NCI-H2029 treated with DMSO at 0.1 percent for 48 hours (cell line): ENCODE measurements around the gene CCDC107.

Experiments
- DNase-seq: peaks from one replicate; lab custom pipeline; 2025; lab: John Stamatoyannopoulos, UW

CCDC107 gene

DNA sequence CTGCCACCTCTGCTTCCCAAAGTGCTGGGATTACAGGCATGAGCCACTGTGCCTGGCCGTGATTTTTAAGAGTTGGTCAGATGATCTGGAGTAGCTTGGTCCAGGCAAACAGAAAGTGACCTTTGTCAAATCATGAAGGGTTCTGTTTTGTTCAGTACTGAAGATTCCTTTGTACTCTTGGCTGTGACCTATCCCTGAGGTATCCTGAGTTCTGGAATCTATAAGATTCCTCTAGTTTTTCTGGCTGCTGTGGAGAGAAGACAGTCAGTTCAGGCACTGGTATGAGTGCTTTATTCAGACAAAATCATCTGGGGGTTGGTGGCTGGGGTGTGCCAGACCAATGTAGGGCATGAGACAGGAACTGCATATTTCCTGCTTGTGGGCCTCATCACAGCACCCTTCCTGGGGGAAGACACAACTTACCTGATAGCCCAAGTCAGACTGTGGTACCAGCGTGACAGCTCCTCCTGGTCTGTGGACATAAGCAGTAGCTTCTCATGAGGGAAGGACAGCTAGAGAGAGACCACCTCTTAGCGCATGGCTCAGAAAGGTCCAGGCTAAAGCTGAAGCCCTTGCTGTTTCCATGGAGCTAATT is 3.8 kb downstream of the CCDC107 start:
- DNase-seq = no peak

DNA sequence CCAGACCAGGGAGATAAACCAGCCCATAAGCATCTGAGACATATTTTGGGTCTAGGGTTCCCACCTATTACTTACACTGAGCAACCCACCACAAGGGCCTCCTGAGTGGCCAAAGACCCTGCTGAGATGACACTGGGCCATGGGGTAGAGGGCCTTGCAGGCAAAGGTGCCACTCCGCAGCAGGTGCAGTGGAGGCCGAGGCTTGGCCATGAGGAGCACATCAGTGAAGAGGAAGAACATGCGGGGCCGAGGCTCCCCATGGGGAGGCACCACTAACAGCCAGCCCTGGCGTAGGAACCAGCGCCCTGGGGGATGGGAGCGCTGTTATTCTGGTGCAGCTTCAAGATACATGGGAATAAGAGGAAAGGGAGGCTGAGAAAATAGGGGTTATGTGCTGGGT is 4.3 kb downstream of the CCDC107 start:
- no peak for DNase-seq

DNA sequence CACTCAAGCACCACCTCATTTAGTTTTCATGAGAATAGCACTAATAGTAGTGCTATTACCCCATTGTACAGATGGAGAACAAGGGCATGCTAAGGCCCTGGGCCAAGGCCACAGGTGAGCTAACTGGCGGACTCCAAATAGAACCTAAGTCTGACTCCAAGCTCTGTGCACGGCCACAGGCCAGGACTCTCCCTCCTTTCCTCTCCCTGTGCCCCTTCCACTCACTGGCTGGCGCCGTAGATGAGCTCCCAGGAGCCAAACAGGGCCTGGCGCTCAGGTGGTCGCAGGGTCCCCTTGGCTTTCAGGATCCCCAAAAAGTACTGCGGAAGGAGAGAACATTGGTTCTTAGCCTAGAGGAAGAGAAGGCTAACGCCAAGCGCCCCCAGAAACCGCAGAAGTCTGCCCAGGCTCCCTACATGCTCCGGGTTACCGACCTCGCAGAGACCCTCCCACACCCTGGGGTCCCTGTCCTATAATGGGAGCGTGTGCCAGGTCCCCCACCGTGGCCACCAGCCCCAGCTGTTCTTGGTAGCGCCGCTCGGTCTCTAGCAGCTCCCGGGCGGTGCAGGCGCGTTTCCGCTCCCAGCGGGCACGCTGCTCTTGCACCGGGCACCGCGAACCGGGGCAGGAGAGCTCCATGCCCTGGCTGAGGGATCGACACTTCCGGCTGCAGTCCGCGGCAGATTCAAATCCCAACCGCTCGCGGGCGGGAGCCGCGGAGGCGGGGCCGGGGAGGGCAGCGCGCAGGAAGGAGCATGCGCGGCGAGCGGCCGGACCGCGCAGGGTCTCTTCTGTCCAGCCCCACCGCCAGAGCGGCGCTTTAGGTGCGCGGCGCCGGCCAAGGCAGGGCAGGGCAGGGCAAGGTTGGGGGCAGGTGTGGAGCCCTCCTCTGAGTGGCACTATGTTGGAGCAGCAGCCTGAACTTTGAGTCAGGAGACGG is 6.7 kb downstream of the CCDC107 start, which contains the start of gene ARHGEF39:
TSS of gene ARHGEF39 (minus strand) at position 665 of the 940 bp plus-strand sequence. CDS start at position 639, 26 bp downstream.
- peak; percentile 68 for DNase-seq

DNA sequence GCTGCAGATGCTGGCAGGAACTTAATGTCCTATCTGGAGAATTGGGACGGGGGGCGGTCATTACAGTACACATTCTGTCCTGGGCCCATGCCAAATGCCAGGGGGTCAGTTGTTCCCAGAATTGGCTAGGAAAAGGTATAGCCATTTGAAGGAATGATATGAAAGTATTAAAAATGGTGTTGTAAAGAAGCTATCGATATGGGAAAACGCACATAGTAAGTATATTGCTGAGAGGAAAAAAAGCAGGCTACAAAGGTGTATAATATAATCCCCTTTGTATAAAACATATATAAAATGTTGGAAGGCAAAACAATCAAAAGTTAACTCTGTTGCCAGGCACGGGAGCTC is 7.4 kb downstream of the CCDC107 start:
- no peak for DNase-seq

DNA sequence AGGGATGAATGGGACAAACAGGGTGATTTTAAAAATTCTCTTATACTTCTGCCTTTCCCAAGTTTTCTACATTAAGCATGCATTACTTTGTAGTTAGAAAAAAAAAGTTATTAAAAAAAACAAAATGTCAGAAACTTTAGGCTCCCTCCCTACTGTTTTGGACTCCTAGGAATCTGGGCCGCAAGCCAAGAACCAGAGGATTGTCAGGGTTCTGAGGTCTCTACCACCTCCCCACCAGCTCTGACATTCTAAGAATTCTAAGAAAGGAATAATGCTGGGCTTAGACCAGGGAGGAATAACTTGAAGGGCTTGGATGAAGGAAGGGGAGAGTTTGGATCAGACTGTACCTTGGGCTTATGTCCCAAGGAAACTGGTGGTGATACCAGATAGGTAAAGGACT is 8.0 kb downstream of the CCDC107 start:
- DNase-seq = no peak

DNA sequence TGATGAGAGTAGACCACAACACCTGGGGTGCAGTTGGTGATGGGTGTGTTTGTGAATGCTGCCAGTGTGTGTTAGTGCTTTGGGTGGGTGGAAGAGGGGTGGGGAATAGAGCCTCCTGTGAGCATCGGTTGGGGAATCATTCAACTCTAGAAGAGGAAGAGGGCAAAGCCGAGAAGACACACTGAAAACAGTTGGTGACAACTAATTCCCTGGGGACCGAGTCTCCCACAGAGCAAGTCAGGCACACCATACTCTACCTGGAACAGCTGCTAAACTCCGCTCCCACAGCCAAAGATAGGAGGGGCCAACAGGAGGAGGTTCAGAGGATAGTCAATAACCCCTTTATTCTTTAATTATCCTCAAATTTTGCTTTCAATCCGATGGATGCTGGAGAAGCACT is 8.5 kb downstream of the CCDC107 start:
- DNase-seq = no peak

DNA sequence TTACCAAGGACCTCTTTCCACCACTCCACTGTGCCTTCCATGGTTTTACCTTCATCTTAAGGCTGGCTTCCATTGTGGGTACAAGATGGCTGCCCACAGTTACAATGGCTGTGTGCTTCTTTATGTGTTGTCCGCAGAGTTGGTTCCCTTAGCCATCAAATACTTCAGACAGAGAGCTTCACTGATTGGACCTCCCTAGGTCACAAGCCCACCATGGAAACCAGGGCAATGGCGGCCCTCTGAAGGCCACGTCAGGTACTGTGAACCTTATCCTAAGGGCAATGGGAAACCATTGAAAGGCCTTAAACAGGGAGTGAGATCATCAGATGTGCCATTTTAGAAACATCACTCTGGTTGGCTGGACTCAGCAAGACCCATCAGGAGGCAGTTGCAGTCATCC is 9.8 kb downstream of the CCDC107 start:
- DNase-seq = no peak

DNA sequence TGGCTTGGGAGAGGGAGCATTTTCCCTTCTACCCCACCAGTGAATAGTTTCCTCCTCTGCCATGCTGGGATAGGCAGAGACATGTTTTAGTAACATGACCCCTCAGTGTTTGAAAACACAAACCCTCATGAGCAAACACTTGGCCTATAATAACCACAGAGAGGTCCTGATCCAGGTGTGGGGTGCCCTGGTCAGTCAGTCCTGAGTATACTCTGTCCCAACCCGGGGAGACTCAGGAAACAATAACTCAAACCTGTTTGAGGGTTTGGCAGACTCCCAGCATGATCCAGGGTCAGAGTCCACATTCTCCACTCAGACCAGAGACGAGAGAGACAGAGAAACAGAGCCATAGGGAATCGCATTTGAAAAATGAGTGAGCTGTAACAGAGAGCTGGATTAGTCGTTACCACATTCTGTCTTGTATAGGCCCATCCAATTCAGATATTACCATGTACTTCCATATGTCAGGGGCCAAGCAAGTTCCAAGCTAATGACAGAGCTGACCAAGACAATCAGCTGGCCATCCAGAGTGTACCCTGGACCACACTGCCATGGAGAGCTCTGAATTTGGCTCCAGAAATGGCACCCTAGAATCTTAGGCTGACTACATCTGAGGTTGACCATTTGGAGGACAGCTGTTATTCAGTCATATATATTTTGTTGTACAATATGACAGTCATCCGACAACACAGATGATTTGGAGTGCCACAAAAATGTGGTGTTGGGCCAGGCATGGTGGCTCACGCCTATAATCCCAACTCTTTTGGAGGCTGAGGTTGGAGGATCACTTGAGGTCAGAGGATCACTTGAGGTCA is 11.4 kb downstream of the CCDC107 start:
- no peak for DNase-seq

DNA sequence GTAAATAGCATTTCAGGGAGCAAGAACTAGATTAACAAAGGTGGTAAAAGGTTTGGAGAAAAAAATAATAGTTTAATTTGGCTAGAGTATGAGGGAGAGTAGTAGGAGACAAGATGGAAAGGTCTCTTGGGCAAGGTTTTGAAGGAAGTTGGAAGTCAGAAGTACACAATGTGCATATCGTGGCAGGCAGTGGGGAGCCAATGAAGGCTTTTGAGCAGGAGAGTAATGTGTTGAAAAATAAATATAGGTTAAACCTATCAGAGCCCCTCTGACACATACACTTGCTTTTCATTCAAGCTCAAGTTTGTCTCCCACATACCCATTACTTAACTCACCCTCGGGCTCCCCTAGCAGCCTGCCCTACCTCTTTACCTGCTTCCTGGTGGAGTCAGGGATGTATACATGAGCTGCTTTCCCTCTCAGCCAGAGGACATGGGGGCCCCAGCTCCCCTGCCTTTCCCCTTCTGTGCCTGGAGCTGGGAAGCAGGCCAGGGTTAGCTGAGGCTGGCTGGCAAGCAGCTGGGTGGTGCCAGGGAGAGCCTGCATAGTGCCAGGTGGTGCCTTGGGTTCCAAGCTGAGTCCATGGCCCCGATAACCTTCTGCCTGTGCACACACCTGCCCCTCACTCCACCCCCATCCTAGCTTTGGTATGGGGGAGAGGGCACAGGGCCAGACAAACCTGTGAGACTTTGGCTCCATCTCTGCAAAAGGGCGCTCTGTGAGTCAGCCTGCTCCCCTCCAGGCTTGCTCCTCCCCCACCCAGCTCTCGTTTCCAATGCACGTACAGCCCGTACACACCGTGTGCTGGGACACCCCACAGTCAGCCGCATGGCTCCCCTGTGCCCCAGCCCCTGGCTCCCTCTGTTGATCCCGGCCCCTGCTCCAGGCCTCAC is 15.3 kb downstream of the CCDC107 start, which contains the start of gene CA9:
TSS of gene CA9 (plus strand) at position 797 of the 893 bp plus-strand sequence. CDS start at position 829, 32 bp downstream.
- DNase-seq = no peak

DNA sequence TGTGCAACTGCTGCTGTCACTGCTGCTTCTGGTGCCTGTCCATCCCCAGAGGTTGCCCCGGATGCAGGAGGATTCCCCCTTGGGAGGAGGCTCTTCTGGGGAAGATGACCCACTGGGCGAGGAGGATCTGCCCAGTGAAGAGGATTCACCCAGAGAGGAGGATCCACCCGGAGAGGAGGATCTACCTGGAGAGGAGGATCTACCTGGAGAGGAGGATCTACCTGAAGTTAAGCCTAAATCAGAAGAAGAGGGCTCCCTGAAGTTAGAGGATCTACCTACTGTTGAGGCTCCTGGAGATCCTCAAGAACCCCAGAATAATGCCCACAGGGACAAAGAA is 15.9 kb downstream of the CCDC107 start:
- DNase-seq = no peak

DNA sequence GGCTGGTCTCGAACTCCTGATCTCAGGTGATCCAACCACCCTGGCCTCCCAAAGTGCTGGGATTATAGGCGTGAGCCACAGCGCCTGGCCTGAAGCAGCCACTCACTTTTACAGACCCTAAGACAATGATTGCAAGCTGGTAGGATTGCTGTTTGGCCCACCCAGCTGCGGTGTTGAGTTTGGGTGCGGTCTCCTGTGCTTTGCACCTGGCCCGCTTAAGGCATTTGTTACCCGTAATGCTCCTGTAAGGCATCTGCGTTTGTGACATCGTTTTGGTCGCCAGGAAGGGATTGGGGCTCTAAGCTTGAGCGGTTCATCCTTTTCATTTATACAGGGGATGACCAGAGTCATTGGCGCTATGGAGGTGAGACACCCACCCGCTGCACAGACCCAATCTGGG is 17.1 kb downstream of the CCDC107 start:
- no peak for DNase-seq

DNA sequence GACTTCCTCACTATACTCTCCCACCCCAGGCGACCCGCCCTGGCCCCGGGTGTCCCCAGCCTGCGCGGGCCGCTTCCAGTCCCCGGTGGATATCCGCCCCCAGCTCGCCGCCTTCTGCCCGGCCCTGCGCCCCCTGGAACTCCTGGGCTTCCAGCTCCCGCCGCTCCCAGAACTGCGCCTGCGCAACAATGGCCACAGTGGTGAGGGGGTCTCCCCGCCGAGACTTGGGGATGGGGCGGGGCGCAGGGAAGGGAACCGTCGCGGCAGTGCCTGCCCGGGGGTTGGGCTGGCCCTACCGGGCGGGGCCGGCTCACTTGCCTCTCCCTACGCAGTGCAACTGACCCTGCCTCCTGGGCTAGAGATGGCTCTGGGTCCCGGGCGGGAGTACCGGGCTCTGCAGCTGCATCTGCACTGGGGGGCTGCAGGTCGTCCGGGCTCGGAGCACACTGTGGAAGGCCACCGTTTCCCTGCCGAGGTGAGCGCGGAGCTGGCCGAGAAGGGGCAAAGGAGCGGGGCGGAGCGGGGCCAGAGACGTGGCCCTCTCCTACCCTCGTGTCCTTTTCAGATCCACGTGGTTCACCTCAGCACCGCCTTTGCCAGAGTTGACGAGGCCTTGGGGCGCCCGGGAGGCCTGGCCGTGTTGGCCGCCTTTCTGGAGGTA is 17.8 kb downstream of the CCDC107 start:
- no peak for DNase-seq

DNA sequence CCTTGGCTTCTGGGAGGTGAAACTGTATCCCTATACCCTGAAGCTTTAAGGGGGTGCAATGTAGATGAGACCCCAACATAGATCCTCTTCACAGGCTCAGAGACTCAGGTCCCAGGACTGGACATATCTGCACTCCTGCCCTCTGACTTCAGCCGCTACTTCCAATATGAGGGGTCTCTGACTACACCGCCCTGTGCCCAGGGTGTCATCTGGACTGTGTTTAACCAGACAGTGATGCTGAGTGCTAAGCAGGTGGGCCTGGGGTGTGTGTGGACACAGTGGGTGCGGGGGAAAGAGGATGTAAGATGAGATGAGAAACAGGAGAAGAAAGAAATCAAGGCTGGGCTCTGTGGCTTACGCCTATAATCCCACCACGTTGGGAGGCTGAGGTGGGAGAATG is 21.0 kb downstream of the CCDC107 start:
- DNase-seq = no peak

DNA sequence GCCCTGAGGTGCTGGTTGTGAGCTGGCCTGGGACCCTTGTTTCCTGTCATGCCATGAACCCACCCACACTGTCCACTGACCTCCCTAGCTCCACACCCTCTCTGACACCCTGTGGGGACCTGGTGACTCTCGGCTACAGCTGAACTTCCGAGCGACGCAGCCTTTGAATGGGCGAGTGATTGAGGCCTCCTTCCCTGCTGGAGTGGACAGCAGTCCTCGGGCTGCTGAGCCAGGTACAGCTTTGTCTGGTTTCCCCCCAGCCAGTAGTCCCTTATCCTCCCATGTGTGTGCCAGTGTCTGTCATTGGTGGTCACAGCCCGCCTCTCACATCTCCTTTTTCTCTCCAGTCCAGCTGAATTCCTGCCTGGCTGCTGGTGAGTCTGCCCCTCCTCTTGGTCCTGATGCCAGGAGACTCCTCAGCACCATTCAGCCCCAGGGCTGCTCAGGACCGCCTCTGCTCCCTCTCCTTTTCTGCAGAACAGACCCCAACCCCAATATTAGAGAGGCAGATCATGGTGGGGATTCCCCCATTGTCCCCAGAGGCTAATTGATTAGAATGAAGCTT is 21.8 kb downstream of the CCDC107 start:
- no peak for DNase-seq

DNA sequence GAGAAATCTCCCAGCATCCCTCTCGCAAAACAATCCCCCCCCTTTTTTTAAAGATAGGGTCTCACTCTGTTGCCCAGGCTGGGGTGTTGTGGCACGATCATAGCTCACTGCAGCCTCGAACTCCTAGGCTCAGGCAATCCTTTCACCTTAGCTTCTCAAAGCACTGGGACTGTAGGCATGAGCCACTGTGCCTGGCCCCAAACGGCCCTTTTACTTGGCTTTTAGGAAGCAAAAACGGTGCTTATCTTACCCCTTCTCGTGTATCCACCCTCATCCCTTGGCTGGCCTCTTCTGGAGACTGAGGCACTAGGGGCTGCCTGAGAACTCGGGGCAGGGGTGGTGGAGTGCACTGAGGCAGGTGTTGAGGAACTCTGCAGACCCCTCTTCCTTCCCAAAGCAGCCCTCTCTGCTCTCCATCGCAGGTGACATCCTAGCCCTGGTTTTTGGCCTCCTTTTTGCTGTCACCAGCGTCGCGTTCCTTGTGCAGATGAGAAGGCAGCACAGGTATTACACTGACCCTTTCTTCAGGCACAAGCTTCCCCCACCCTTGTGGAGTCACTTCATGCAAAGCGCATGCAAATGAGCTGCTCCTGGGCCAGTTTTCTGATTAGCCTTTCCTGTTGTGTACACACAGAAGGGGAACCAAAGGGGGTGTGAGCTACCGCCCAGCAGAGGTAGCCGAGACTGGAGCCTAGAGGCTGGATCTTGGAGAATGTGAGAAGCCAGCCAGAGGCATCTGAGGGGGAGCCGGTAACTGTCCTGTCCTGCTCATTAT is 22.4 kb downstream of the CCDC107 start:
- no peak for DNase-seq

DNA sequence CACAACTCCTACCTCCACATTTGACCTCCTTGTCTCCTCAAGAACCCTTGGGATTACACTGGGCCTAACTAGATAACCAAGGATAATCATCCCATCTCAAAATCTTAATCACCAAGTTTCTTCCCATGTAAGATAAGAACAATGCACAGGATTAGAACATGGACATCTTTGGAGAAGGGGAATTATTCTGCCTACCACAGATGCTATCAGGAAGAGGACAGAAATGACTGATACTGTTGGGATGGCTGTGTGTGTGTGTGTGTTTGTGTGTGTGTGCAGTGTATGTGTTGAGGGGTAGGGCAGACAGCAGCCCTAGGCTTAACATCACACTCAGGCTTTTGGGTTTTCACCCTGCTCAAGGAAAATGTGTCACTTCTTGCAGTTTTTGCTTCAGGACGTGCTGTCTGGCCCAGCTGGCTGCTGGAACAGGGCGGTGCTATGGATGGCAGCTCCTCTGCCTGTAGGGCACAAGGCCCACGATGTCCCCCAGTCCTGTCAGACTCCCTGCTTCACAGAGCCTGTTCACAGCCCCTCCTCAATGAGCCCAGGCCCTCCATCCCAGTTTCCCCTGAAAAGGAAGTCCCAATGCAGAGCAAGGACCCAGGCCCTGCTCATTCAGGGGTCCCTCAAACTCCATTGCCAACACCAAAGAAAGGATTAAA is 23.4 kb downstream of the CCDC107 start:
- DNase-seq = no peak

DNA sequence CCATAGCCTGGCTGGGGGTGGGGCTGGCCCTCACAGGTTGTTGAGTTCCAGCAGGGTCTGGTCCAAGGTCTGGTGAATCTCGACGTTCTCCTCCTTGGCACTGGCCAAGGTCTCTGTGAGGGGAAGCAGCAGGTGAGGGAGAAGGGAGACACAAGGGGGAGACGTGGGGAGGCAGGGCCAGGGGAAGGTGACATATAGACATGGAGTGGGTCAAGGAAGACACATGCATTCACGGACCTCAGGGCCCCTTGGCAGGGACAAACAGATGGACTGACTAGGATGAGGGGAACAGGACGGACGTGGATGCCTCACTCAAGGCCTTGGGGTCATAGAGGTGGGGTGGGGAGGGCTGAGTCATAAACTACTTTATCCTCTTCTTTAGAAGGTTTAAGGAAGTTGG is 24.0 kb downstream of the CCDC107 start:
- no peak for DNase-seq

DNA sequence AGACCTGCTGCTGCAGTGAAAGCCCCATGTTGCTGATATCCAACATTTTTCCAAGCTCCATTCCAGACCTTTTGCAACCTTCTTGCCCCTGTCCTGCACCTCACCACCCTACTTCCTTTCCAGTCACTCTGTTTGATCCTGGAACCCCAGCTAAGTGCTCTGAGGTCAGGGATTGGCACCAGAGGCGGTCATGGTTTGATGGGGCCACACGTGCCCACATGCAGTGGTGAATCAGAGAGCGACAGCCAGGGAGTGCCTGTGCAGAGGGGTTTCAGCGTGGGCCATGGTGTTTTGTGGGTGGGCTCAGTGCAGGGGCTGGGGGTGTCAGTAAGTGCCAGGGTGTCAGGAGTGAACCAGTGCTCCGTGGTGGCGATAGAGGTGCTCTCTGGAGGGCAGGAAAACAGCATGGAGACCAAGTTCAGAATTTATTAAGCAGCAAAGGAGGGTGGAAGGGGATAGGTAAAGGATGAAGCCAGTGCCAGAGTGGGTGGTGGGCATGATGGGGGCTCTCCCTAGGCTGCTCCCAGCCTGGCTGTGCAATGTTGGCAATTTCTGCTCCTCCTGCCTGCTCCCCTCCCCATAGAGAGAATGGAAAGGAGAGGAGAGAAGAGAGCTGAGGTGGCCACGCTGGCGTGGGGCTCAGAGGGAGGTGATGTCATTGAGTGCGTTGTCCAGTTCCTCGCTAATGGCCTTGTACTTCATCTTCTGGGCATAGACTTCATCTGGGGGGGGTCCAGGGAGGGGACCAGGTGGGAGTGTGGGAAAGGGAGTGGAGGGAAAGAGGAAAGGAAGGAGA is 24.6 kb downstream of the CCDC107 start:
- no peak for DNase-seq

DNA sequence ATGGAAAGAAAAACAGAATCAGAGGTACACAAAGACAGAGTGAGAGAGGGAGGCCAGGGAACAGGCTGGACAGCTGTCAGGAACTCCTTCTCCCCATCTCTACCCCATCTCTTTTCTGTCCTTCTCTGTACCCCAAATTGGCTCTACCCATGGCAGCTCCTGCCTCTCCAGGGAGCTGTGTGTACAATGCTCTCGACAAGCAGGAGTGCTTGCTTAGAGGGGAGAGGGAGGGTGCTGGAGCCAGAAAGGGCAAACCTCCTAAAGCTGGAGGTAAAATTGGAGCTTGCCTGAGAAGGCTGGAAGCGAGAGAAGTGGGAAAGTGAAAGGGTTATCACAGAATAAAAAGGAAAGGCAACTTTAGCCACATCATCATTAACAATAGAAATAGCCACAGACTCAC is 25.2 kb downstream of the CCDC107 start:
- no peak for DNase-seq
